Ishikawa (cell line): Measurements from ENCODE around the gene WNK1.

Experiments
- EGR1 ChIP-seq: IDR thresholded peaks from 2 replicates; pipeline ENCODE4 v1.6.1; 2012
- RAD21 ChIP-seq: IDR thresholded peaks from 2 replicates; pipeline ENCODE4 v1.6.1; 2012; ENCODE audit warnings: low read depth
- REST ChIP-seq: IDR thresholded peaks from 2 replicates; pipeline ENCODE4 v1.6.1; 2012; ENCODE audit warnings: low read depth, mild to moderate bottlenecking
- TAF1 ChIP-seq: IDR thresholded peaks from 2 replicates; pipeline ENCODE4 v1.6.1; 2012; ENCODE audit warnings: low read depth, mild to moderate bottlenecking

DNA sequence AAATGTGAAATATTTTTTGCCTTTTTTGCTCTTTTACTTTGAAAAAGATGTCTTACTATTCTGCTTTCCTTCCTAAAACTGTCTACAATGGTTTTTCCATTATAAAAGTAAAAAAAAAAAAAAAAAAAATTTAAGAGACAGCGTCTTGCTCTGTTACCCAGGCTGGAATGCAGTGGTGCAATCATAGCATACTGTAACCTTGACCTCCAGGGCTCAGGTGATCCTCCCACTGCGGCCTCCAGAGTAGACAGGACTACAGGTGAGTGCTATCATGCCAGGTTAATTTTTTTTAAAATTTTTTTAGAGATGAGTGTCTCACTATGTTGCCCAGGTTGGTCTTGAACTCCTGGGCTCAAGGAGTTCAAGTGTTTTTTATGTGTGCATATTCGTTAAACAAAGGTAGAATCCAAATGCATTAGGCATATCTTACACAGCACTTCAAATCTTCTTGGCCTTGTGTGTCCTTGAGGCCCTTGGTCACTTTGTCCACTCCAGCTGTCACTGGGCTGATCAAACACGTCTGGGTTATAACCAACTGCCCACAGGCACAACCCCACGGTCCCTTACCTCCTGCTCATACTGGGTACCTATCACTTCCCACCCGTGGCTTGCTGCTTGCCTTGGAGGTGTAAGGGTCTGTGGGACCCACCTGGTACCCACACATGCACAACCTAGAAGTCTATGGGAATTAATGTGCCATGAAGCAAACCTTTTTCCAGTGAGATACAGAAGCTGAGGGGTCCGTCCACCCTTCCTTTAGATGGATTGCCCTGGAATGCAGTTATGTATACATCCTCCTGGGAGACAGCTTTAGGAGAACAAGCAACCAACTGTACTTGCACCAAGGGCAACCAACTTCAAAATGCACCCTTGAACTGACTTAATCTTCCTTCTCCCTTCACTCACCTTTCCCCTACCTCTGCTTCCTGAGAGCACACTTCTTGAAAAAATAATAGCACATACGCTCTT lies 184.3 kb downstream of the WNK1 start:
- TF ChIP-seq RAD21 (no peak), TAF1 (no peak), REST (no peak), EGR1 (no peak)
